ENCODE measurements around the gene EHD4.
A peak's percentile ranks its signal among the peaks of the same experiment; 100 is the strongest.

The EHD4 gene

GRCh38 chr15:41990691-41991090 is 18.3 kb upstream of the EHD4 start:
- no peak for DNase-seq (ENCODE audit: low read depth)
- no peak overlapping the region for H3K4me3 ChIP-seq (ENCODE audit: low read length)
- no peak for TF ChIP-seq CTCF (conservative IDR thresholded peaks at IDR 0.05; ENCODE audit: low read depth, low read length)

- DNase-seq (ENCODE audit: low read depth) = no peak
- TF ChIP-seq CTCF (conservative IDR thresholded peaks at IDR 0.05; ENCODE audit: low read depth, low read length) = no peak
- no peak overlapping the region for H3K4me3 ChIP-seq (ENCODE audit: low read length)
Measured at GRCh38 chr15:41990243-41990605, 17.9 kb upstream of the EHD4 start.

- peak; percentile 99 for TF ChIP-seq CTCF (conservative IDR thresholded peaks at IDR 0.05; ENCODE audit: low read depth, low read length)
- DNase-seq (ENCODE audit: low read depth) = no peak
- no peak overlapping the region for H3K4me3 ChIP-seq (ENCODE audit: low read length)
Measured at GRCh38 chr15:41989573-41990242, 17.4 kb upstream of the EHD4 start.

GRCh38 chr15:41988896-41989572 is 16.7 kb upstream of the EHD4 start:
- H3K4me3 ChIP-seq (ENCODE audit: low read length) = no peak overlapping the region
- TF ChIP-seq CTCF (conservative IDR thresholded peaks at IDR 0.05; ENCODE audit: low read depth, low read length) = no peak
- no peak for DNase-seq (ENCODE audit: low read depth)

GRCh38 chr15:41987925-41988275 is 15.5 kb upstream of the EHD4 start:
- H3K4me3 ChIP-seq (ENCODE audit: low read length) = no peak overlapping the region
- DNase-seq (ENCODE audit: low read depth) = no peak
- TF ChIP-seq CTCF (conservative IDR thresholded peaks at IDR 0.05; ENCODE audit: low read depth, low read length) = no peak

- DNase-seq (ENCODE audit: low read depth) = no peak
- H3K4me3 ChIP-seq (ENCODE audit: low read length) = no peak overlapping the region
- no peak for TF ChIP-seq CTCF (conservative IDR thresholded peaks at IDR 0.05; ENCODE audit: low read depth, low read length)
Measured at GRCh38 chr15:41987246-41987924, 15.0 kb upstream of the EHD4 start.
